Measurements from ENCODE around the gene VCAN.

VCAN gene

GRCh38 chr5:83531661-83532060 lies 60.1 kb downstream of the VCAN start:
- DNase-seq (ENCODE audit: low read depth): no peak

- no peak for DNase-seq (ENCODE audit: low read depth)
These were observed 67.4 kb downstream of the VCAN start for GRCh38 chr5:83538786-83539462.

- DNase-seq (ENCODE audit: low read depth): no peak
These were observed 67.9 kb downstream of the VCAN start for GRCh38 chr5:83539463-83539790.

- DNase-seq (ENCODE audit: low read depth): no peak
These were observed 68.6 kb downstream of the VCAN start for GRCh38 chr5:83540105-83540504.

- DNase-seq (ENCODE audit: low read depth): no peak
These were observed 69.2 kb downstream of the VCAN start for GRCh38 chr5:83540783-83541182.

GRCh38 chr5:83542839-83543238 lies 71.3 kb downstream of the VCAN start:
- no peak for DNase-seq (ENCODE audit: low read depth)

GRCh38 chr5:83543898-83544297 lies 72.4 kb downstream of the VCAN start:
- no peak for DNase-seq (ENCODE audit: low read depth)

GRCh38 chr5:83547161-83547560 lies 75.6 kb downstream of the VCAN start:
- peak; percentile 24 for DNase-seq (ENCODE audit: low read depth)

GRCh38 chr5:83547889-83548288 lies 76.3 kb downstream of the VCAN start:
- no peak for DNase-seq (ENCODE audit: low read depth)

- DNase-seq (ENCODE audit: low read depth): peak; percentile 14
These were observed 77.0 kb downstream of the VCAN start for GRCh38 chr5:83548581-83548980.

GRCh38 chr5:83549076-83549475 lies 77.5 kb downstream of the VCAN start:
- no peak for DNase-seq (ENCODE audit: low read depth)

- no peak for DNase-seq (ENCODE audit: low read depth)
These were observed 78.1 kb downstream of the VCAN start for GRCh38 chr5:83549674-83550073.

GRCh38 chr5:83551821-83552220 lies 80.3 kb downstream of the VCAN start:
- DNase-seq (ENCODE audit: low read depth): no peak

GRCh38 chr5:83552275-83552674 lies 80.7 kb downstream of the VCAN start:
- DNase-seq (ENCODE audit: low read depth): no peak

- DNase-seq (ENCODE audit: low read depth): no peak
These were observed 81.5 kb downstream of the VCAN start for GRCh38 chr5:83553000-83553486.

- no peak for DNase-seq (ENCODE audit: low read depth)
These were observed 82.6 kb downstream of the VCAN start for GRCh38 chr5:83554133-83554532.

GRCh38 chr5:83554686-83555085 lies 83.1 kb downstream of the VCAN start:
- peak; percentile 32 for DNase-seq (ENCODE audit: low read depth)

GRCh38 chr5:83555263-83555662 lies 83.7 kb downstream of the VCAN start:
- no peak for DNase-seq (ENCODE audit: low read depth)

- DNase-seq (ENCODE audit: low read depth): no peak
These were observed 84.6 kb downstream of the VCAN start for GRCh38 chr5:83556190-83556589.

- DNase-seq (ENCODE audit: low read depth): no peak
These were observed 87.7 kb downstream of the VCAN start for GRCh38 chr5:83559118-83559785.

- DNase-seq (ENCODE audit: low read depth): peak; percentile 29
These were observed 90.6 kb downstream of the VCAN start for GRCh38 chr5:83562071-83562606.

GRCh38 chr5:83562791-83563557 lies 91.4 kb downstream of the VCAN start:
- DNase-seq (ENCODE audit: low read depth): no peak

GRCh38 chr5:83563631-83564030 lies 92.1 kb downstream of the VCAN start:
- no peak for DNase-seq (ENCODE audit: low read depth)
